Activated naive CD4-positive, alpha-beta T cell treated with anti-CD3 and anti-CD28 coated beads, Interleukin-2, amount 50 U/mL, for 24 hours (primary cell): ENCODE results near the gene ZG16.
"Not testable (repeated sequence)": the region's sequence is repeated elsewhere in the genome, so short reads cannot be mapped to it uniquely, and the experiment has no call there.

Experiments
- H3K27ac Mint-ChIP-seq: one replicate; pipeline ENCODE4 v1.8.0; 2021; ENCODE audit warnings: mild to moderate bottlenecking, mixed read lengths
- H3K27me3 Mint-ChIP-seq: one replicate; pipeline ENCODE4 v1.8.0; 2021; ENCODE audit warnings: mixed read lengths
- H3K36me3 Mint-ChIP-seq: one replicate; pipeline ENCODE4 v1.8.0; 2021; ENCODE audit warnings: mixed read lengths
- H3K4me1 Mint-ChIP-seq: one replicate; pipeline ENCODE4 v1.8.0; 2021; ENCODE audit warnings: mixed read lengths
- H3K4me3 Mint-ChIP-seq: one replicate; pipeline ENCODE4 v1.8.0; 2021; ENCODE audit warnings: mild to moderate bottlenecking, mixed read lengths
- H3K9me3 Mint-ChIP-seq: one replicate; pipeline ENCODE4 v1.8.0; 2021; ENCODE audit warnings: mixed read lengths

Gene ZG16

DNA sequence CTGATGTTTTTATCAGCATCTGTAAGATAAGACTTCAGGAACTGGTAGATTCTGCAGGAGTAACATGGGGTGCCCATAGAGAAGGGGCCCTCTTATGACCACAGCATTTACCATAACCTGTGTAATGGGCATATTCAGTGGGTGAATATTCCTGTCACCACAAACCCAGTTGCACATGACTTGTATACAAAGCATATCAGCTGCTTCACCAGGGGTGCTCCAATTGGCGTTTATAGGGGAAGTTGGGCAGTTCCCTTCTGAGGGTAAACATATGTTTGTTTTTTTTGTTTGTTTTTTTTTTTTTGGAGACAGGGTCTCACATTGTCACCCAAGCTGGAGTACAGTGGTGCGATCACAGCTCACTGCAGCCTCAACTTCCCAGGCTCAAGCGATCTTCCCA lies 11.5 kb upstream of the ZG16 start:
- H3K27me3 Mint-ChIP-seq: no peaks in the 10 kb centered on the region
- no peak overlapping the region for H3K4me3 Mint-ChIP-seq
- no peak overlapping the region for H3K27ac Mint-ChIP-seq
- H3K4me1 Mint-ChIP-seq: peaks cover 25% of the 10 kb centered on the region
- H3K36me3 Mint-ChIP-seq: no peaks in the 10 kb centered on the region
- no peaks in the 10 kb centered on the region for H3K9me3 Mint-ChIP-seq

- H3K4me3 Mint-ChIP-seq: no peak overlapping the region
- H3K27ac Mint-ChIP-seq: no peak overlapping the region
- H3K4me1 Mint-ChIP-seq: peaks cover 25% of the 10 kb centered on the region
- H3K36me3 Mint-ChIP-seq: no peaks in the 10 kb centered on the region
- no peaks in the 10 kb centered on the region for H3K9me3 Mint-ChIP-seq
- H3K27me3 Mint-ChIP-seq: no peaks in the 10 kb centered on the region
Observed at GRCh38 chr16:29767062-29767461, 11.0 kb upstream of the ZG16 start.

GRCh38 chr16:29769507-29769906 lies 8.5 kb upstream of the ZG16 start:
- H3K27me3 Mint-ChIP-seq: no peaks in the 10 kb centered on the region
- no peak overlapping the region for H3K27ac Mint-ChIP-seq
- H3K36me3 Mint-ChIP-seq: no peaks in the 10 kb centered on the region
- no peaks in the 10 kb centered on the region for H3K9me3 Mint-ChIP-seq
- no peak overlapping the region for H3K4me3 Mint-ChIP-seq
- peaks cover 26% of the 10 kb centered on the region for H3K4me1 Mint-ChIP-seq

DNA sequence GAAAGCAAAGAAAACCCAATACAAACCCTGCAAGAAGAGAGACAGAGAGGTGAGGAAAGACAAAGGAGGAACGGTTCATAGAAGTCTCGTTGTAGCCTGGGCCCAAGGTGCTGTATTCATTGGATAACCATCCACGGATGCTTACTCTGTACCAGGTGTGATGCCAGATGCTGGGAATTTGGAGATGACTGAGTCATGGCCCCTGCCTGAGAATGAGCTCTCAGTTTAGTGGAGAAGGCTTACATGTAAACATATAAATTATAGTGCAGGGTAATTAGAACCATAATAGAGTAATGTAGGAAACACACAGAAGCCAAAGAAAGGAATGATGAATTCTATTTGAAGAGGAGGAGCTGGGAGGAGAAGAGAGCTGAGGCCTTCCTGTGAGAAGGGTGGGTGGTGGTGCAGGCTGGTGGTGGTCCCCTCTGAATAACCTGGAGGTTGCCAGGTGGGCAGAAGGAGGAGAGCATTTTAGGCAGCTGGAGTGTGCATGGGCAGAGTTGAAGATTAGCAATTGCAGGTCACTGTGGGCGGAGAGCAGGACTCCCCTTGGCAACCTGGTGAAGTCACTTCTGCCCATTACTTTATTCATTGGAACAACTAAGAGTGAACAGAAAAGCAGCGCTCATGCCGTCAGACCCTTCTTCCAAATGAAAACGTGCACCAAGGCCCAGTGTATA lies 7.7 kb upstream of the ZG16 start:
- Mint-ChIP-seq H3K27me3 (no peaks in the 10 kb centered on the region), H3K4me1 (peaks cover 25% of the 10 kb centered on the region), H3K4me3 (no peak overlapping the region), H3K9me3 (no peaks in the 10 kb centered on the region), H3K36me3 (no peaks in the 10 kb centered on the region), H3K27ac (no peak overlapping the region)

DNA sequence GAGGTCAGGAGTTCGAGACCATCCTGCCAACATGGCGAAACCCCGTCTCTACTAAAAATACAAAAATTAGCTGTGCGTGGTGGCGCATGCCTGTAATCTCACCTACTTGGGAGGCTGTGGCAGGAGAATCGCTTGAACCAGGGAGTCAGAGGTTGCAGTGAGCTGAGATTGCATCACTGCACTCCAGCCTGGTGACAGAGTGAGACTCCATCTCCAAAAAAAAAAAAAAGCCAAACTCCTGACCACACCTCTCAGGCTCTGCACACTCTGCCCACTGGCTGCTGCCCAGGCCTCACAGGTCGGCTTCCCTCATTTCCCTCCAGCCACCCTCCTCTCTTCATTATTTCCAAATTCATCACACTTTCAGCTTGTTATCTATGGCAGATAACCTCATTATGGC lies 5.7 kb upstream of the ZG16 start:
- not testable (repeated sequence) for H3K27ac Mint-ChIP-seq, H3K27me3 Mint-ChIP-seq, H3K9me3 Mint-ChIP-seq, H3K36me3 Mint-ChIP-seq, H3K4me3 Mint-ChIP-seq
- H3K4me1 Mint-ChIP-seq: peaks cover 29% of the 10 kb centered on the region

DNA sequence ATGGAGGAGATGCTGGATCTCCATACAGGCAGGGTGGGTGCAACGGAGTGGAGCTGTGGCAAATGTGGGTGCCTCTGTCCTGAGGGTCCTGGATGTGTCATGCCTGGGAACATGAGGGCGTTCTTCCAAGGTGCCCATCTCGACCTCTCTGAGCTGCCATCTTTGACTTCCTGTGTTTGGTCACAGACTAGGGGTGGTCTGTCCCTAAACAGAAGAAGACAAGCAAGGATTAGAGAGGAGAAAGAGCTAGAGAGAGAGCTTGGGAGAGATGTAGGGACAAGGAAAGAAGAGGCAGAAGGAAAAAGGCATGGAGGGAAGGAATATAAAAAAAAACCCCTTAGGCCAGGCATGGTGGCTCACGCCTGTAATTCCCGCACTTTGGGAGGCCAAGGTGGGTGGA lies 3.3 kb upstream of the ZG16 start:
- H3K27ac Mint-ChIP-seq: no peak overlapping the region
- H3K27me3 Mint-ChIP-seq: no peaks in the 10 kb centered on the region
- H3K36me3 Mint-ChIP-seq: no peaks in the 10 kb centered on the region
- H3K9me3 Mint-ChIP-seq: no peaks in the 10 kb centered on the region
- no peak overlapping the region for H3K4me3 Mint-ChIP-seq
- H3K4me1 Mint-ChIP-seq: peaks cover 29% of the 10 kb centered on the region

GRCh38 chr16:29775742-29776408 lies 2.2 kb upstream of the ZG16 start:
- Mint-ChIP-seq H3K4me1 (peaks cover 24% of the 10 kb centered on the region), H3K9me3 (no peaks in the 10 kb centered on the region), H3K27me3 (no peaks in the 10 kb centered on the region), H3K36me3 (no peaks in the 10 kb centered on the region), H3K4me3 (no peak overlapping the region), H3K27ac (no peak overlapping the region)

DNA sequence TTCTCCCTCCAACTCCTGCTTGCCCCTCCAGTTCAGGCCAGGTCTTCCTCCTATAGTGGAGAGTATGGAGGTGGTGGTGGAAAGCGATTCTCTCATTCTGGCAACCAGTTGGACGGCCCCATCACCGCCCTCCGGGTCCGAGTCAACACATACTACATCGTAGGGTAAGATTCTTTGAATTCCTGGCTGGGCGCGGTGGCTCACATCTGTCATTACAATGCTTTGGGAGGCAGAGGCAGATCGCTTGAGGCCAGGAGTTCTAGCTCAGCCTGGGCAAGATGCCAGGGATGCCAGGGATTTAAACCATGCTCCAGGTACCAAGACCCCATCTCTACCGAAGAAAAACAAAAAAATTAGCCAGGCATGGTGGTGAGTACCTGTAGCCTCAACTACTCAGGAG lies 1.4 kb downstream of the ZG16 start:
- H3K9me3 Mint-ChIP-seq: no peaks in the 10 kb centered on the region
- H3K4me3 Mint-ChIP-seq: no peak overlapping the region
- H3K27me3 Mint-ChIP-seq: no peaks in the 10 kb centered on the region
- H3K27ac Mint-ChIP-seq: no peak overlapping the region
- H3K4me1 Mint-ChIP-seq: peaks cover 33% of the 10 kb centered on the region
- H3K36me3 Mint-ChIP-seq: no peaks in the 10 kb centered on the region

DNA sequence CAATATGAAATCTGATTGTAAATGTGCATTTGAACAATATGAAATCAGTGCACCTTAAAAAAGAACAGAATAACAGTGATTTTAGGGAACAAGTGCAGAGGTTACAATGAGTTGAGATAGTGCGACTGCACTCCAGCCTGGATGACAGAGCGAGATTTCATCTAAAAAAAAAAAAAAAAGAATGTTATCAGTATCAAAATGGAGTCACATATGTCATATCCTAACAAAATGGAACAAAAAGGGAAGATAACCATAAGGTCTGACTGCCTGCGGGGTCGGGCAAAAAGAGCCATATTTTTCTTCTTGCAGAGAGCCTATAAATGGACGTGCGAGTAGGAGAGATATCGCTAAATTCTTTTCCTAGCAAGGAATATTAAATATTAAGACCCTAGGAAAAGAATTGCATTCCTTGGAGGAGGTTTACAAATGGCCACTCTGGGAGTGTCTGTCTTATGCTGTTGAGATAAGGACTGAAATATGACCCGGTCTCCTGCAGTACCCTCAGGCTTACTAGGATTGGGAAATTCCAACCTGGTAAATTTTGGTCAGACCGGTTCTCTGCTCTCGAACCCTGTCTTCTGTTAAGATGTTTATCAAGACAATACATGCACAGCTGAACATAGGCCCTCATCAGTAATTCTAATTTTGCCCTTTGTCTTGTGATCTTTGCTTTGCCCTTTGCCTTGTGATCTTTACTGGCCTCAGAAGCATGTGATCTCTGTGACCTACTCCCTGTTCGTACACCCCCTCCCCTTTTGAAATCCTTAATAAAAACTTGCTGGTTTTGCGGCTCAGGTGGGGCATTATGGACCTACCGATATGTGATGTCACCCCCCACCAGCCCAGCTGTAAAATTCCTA lies 5.3 kb downstream of the ZG16 start:
- peak overlapping the region; percentile 11 for H3K4me3 Mint-ChIP-seq
- not testable (repeated sequence) for H3K27ac Mint-ChIP-seq

DNA sequence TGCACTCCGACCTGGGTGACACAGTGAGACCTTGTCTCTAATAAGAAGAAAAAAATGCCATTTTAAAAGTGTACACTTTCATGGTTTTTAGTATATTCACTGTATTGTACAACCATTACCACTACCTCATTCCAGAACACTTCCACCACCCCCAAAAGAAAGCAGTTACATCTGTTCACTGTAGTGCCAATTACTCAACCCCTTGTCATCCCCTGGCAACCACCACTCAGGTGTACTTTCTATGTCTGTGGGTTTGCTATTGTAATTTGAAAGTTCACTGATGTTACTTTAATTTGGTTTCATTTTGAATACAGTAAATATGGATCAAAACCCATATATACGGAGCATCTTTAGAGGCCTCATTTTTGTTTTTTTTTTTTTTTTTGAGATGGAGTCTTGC lies 6.1 kb downstream of the ZG16 start:
- no peaks in the 10 kb centered on the region for H3K9me3 Mint-ChIP-seq
- no peaks in the 10 kb centered on the region for H3K36me3 Mint-ChIP-seq
- H3K27ac Mint-ChIP-seq: peak overlapping the region; percentile 1
- H3K27me3 Mint-ChIP-seq: no peaks in the 10 kb centered on the region
- H3K4me3 Mint-ChIP-seq: no peak overlapping the region
- H3K4me1 Mint-ChIP-seq: peaks cover 34% of the 10 kb centered on the region

More for the DNA sequence above, 5.3 kb downstream of the ZG16 start:
- H3K27me3 Mint-ChIP-seq, H3K9me3 Mint-ChIP-seq, H3K36me3 Mint-ChIP-seq: not testable (repeated sequence)
- H3K4me1 Mint-ChIP-seq: peaks cover 31% of the 10 kb centered on the region

DNA sequence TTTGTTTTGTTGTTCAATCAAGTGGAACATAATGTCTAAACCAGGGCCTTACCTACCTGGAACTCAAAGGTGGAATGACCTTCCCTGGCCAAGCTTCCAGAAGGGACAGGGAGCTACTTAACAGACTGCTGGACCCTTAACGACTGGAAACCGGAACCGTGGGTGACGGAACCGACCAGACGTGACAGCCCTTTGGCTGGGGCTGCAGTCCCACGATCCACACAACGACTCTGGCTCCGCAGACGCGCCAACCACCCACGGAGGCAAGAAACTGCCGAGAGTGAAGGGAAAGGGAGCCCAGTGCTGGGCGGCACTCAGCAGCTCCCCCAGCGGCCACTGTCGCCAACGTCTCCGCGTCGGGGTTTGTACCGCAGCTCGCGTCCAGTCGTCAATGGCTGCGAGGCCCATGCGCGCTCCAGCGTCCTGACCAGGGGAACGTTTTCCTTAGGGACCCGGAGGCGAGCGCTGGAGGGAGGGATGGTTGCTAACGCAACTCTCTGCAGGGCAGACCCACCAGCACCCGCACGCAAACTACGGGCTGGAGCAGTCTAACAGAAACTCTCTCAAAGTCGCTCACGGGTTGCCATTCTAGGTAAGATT lies 6.9 kb downstream of the ZG16 start:
- no peaks in the 10 kb centered on the region for H3K36me3 Mint-ChIP-seq
- peaks cover 37% of the 10 kb centered on the region for H3K4me1 Mint-ChIP-seq
- no peaks in the 10 kb centered on the region for H3K9me3 Mint-ChIP-seq
- peak overlapping the region; percentile 66 for H3K4me3 Mint-ChIP-seq
- peak overlapping the region; percentile 76 for H3K27ac Mint-ChIP-seq
- H3K27me3 Mint-ChIP-seq: no peaks in the 10 kb centered on the region

GRCh38 chr16:29787155-29787554 lies 9.1 kb downstream of the ZG16 start:
- not testable (repeated sequence) for H3K36me3 Mint-ChIP-seq, H3K27me3 Mint-ChIP-seq, H3K9me3 Mint-ChIP-seq, H3K27ac Mint-ChIP-seq, H3K4me3 Mint-ChIP-seq
- peaks cover 42% of the 10 kb centered on the region for H3K4me1 Mint-ChIP-seq

DNA sequence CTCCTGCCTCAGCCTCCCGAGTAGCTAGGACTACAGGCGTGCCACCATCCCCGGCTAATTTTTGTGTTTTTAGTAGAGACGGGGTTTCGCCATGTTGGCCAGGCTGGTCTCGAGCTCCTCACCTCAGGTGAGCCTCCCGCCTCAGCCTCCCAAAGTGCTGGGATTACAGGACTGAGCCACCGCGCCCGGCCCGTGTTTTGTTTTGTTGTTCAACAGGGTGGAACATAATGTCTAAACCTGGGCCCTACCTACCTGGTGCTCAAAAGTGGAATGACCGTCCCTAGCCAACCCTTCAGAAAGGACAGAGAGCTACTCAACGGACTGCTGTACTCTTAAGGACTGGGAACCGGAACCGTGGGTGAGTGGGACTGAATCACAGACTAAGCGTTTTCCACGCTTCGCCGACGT lies 11.7 kb downstream of the ZG16 start:
- Mint-ChIP-seq H3K9me3 (no peaks in the 10 kb centered on the region), H3K27ac (peak overlapping the region; percentile 97), H3K27me3 (no peaks in the 10 kb centered on the region), H3K36me3 (peaks cover 7% of the 10 kb centered on the region), H3K4me1 (peaks cover 45% of the 10 kb centered on the region), H3K4me3 (peak overlapping the region; percentile 95)

DNA sequence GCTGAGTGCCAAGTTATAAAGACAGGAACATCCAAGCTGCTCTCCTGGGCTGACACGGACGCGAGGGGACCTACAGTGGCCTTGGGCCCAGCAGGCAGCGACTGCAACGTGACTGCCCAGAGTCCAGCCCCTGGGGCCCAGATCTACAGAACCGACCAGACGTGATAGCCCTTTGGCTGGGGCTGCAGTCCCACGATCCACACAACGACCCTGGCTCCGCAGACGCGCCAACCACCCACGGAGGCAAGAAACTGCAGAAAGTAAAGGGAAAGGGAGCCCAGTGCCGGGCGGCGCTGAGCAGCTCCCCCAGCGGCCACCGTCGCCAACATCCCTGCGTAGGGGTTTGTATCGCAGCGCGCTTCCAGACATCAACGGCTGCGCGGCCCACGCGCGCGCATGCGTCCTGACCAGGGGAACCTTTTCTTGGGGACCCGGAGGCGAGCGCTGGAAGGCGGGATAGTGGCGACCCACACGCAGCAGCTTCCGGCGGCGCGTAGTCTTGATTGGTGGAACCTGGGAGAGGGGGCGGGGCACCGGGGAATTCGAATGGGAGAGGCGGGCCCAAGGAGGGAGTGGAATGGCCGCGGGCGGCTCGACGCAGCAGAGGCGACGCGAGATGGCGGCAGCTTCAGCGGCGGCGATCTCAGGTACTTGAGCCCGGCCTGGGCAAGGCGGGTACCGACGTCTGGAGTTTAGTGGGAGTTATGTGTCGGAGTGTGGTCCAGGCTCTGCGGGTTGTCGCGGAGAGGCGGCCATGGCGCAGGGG lies 12.3 kb downstream of the ZG16 start, which contains the start of gene KIF22:
Gene KIF22 (plus strand): TSS at position 569 of the 766 bp plus-strand sequence. CDS start 9 bp downstream, at position 578.
- Mint-ChIP-seq H3K36me3 (peaks cover 7% of the 10 kb centered on the region), H3K4me1 (peaks cover 39% of the 10 kb centered on the region), H3K27ac (peak within 1 kb of the TSS; percentile 97), H3K4me3 (peak within 1 kb of the TSS; percentile 95), H3K9me3 (no peaks in the 10 kb centered on the region), H3K27me3 (no peaks in the 10 kb centered on the region)
